ENCODE measurements around the gene PRG2. TPM values are rescaled to one million over a fixed set of nuclear protein-coding genes. Genes with fewer than 3 reads are reported as not detected.

Gene PRG2
- total RNA-seq, 1 donor from 2014 or later = not detected

DNA sequence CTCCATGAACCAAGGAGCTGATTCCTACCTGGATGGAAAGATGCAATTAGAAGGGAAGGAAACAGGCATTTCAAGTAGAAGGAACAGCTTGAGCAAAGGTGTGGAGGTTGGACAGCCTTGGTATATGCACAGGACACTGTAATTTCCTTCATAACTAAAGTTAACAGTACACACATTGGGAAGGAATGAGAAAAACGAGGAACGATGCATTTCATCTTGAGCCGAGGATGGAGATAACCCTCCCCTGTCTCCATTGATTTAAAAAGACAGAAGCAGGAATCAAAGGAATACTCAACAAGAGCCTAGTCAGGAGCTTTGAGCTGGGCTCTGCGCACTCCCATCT, 2.3 kb upstream of the PRG2 start:
- H3K27ac ChIP-seq = no peak overlapping the region
- no peaks in the 10 kb centered on the region for H3K36me3 ChIP-seq
- ATAC-seq = no peak
- no peak overlapping the region for H3K4me3 ChIP-seq
- H3K9me3 ChIP-seq = no peaks in the 10 kb centered on the region
- DNase-seq = no peak
- no peak for TF ChIP-seq CTCF (IDR thresholded peaks at IDR 0.05)
- intact Hi-C loops (cut with DNase I) = no loop called here
- H3K4me1 ChIP-seq = no peaks in the 10 kb centered on the region
- H3K27me3 ChIP-seq = no peaks in the 10 kb centered on the region

GRCh38 chr11:57392066-57392762, 1.8 kb upstream of the PRG2 start:
- DNase-seq (no peak), ATAC-seq (no peak)
- Histone ChIP-seq H3K27ac (no peak overlapping the region), H3K27me3 (no peaks in the 10 kb centered on the region), H3K36me3 (no peaks in the 10 kb centered on the region), H3K4me3 (no peak overlapping the region), H3K9me3 (no peaks in the 10 kb centered on the region), H3K4me1 (no peaks in the 10 kb centered on the region)
- TF ChIP-seq CTCF (IDR thresholded peaks at IDR 0.05) = no peak
- intact Hi-C loops (cut with DNase I) = no loop called here

GRCh38 chr11:57391539-57391938, 1.1 kb upstream of the PRG2 start:
- intact Hi-C loops (cut with DNase I) = no loop called here
- no peak for DNase-seq
- no peaks in the 10 kb centered on the region for H3K9me3 ChIP-seq

DNA sequence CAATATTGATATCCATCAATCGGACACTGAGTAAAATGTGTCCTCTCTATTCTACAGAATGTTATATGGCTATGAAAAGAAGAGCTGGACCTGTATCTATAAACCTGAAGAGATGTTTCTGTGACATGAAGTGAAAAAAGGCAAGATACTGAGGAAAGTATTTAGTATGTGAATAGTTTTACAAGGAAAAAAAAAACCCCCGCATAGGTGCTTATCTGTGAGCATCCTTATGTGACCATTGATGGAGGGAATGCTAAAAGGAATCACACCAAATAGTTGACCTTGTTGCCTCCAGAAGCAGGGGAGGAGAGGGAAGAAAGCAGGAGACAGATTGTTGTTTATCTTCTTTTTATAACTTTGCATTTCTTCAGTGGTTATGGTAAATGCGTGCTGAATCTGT, 661 bp upstream of the PRG2 start:
- no peaks in the 10 kb centered on the region for H3K4me1 ChIP-seq
- TF ChIP-seq CTCF (IDR thresholded peaks at IDR 0.05) = no peak
- no peak for ATAC-seq

More at GRCh38 chr11:57391539-57391938, 1.1 kb upstream of the PRG2 start:
- H3K27ac ChIP-seq = no peak overlapping the region
- H3K4me3 ChIP-seq = no peak overlapping the region
- H3K27me3 ChIP-seq = no peaks in the 10 kb centered on the region
- no peak for TF ChIP-seq CTCF (IDR thresholded peaks at IDR 0.05)
- no peaks in the 10 kb centered on the region for H3K36me3 ChIP-seq
- H3K4me1 ChIP-seq = no peaks in the 10 kb centered on the region
- no peak for ATAC-seq

DNA sequence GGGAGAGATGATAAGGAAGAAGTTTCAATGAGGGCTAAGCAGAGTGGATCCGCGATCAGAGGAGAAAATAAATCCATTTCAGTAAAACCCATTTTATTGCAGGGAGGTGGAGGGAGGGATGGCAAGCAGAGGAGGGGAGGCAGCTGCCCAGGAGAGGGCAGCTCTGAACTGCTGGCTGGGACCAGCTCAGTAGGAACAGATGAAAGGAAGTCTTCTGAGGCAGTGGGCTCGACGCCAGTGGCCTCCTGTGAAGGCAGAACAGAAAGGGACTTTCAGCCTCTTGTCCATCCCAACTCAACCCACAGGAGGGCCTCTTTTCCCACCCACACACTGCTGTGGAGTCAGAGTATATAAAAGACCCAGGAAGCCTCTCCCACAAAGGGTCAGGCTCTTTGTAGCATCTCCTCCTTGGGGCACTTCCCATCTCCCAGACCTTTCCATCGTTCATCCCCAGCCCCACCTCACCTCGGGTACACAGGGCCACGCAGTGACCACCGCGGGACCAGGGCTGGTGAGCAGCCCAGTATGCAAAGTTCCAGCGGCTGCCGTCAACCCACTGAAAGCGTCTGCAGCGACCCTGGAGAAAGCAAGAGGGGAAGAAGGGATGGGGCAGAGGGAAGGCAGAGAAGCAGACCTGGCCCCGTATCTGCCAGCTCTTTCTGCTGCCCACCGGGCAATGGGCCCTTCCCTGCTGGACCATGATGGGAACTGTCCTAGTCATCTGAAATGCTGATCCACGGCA, 3.0 kb downstream of the PRG2 start:
- Histone ChIP-seq H3K27ac (no peak overlapping the region), H3K36me3 (no peaks in the 10 kb centered on the region), H3K4me1 (no peaks in the 10 kb centered on the region), H3K27me3 (no peaks in the 10 kb centered on the region), H3K4me3 (no peak overlapping the region), H3K9me3 (no peaks in the 10 kb centered on the region)
- DNase-seq = no peak
- no peak for TF ChIP-seq CTCF (IDR thresholded peaks at IDR 0.05)
- peak; percentile 20 for ATAC-seq
- intact Hi-C loops (cut with DNase I) = no loop called here

More for the DNA sequence above, 661 bp upstream of the PRG2 start:
- H3K9me3 ChIP-seq = no peaks in the 10 kb centered on the region
- H3K36me3 ChIP-seq = no peaks in the 10 kb centered on the region
- H3K27me3 ChIP-seq = no peaks in the 10 kb centered on the region
- H3K4me3 ChIP-seq = no peak overlapping the region
- intact Hi-C loops (cut with DNase I) = no loop called here
- H3K27ac ChIP-seq = no peak overlapping the region
- no peak for DNase-seq
